Fibroblast of skin of left quadriceps (primary cell): ENCODE measurements around the gene EXOC3L1.

Experiments used
- DNase-seq, 2 experiments: peaks; one replicate each; pipeline ENCODE4 v3.0.0-alpha.2; 2013; ENCODE audit warnings: low read depth in 2 of 2

The EXOC3L1 gene

DNA sequence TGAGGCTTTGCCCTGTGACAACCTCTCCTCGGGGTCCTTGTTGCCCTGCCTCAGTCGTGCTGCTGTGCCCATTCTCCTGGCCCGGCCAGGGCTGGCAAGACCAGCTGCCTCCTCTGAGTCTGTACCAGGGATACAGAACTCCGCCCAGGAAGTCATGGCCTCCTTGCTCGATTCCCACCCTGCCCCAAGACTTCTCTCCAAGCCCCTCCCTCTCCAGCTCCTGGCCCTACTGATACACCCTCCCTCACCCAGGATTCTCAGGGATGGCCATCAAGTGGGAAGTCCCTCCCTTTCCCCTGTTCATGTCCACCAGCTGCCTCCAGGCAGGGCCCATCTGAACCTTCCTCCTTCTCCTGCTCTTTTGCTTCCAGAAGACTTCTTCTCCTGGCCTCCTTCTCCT, 25.8 kb upstream of the EXOC3L1 start:
- DNase-seq: no peak

GRCh38 chr16:67213197-67214019, 23.5 kb upstream of the EXOC3L1 start:
- DNase-seq: no peak

DNA sequence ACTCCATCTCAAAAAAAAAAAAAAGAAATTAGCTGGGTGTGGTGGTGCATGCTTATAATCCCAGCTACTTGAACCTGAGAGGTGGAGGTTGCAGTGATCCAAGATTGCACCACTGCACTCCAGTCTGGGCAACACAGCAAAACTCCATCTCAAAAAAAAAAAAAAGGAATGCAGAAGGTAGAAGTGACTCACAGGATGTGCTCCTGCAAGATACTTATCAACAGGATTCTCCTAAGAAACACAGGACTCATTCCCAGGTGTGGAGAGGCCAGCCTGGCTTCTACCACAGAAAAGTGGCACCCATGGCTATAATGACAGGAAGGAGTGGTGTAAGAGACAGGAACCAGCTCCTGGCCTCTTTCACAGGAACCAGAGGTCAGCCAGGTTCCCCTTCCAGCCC, 22.8 kb upstream of the EXOC3L1 start:
- DNase-seq: no peak

GRCh38 chr16:67211674-67212073, 21.7 kb upstream of the EXOC3L1 start:
- DNase-seq: no peak

DNA sequence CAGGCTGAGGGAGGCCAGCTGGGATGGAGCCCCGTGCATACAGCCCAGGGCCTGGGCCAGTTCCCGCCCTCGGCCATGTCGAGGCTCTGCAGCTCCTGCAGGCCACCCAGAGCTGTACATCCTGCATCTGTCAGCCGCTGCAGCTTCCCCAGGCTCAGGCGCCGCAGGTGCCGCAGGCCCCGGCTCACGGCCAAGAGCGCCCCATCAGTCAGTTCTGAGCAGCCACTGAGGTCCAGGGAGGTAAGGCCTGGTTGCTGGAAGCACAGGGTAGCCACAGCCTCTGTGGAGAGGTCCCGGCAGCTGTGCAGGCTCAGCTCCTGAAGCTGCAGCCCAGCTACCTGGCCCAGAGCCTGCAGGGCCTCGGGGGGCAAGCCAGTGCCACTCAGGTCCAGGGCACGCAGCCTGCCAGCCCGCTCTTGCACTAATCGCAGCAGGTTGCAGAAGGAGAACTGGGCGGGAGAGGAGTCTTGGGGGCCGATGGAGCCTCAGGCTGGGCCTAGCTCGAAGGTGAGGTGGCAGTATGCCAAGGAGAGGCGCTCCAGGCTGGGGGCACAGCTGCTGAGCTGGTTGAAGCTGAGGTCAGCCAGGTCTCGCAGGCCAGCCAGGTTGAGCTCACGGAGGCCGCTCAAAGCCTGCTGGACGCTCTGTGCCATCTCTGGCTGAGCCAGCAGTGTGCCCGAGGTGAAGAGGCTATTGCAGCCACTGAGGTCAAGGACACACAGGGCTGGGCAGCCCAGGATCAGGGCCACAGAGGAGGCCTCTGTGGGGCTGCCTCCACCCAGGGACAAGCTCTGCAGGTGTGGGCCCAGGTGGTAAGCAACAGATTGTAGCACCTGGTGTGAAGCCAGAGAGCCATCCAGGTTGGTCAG, 20.4 kb upstream of the EXOC3L1 start:
- no peak for DNase-seq

- DNase-seq: no peak
These were observed 19.6 kb upstream of the EXOC3L1 start for GRCh38 chr16:67209565-67209964.

- no peak for DNase-seq
These were observed 18.4 kb upstream of the EXOC3L1 start for GRCh38 chr16:67208154-67208896.

- DNase-seq: no peak
These were observed 17.5 kb upstream of the EXOC3L1 start for GRCh38 chr16:67207249-67208091.

DNA sequence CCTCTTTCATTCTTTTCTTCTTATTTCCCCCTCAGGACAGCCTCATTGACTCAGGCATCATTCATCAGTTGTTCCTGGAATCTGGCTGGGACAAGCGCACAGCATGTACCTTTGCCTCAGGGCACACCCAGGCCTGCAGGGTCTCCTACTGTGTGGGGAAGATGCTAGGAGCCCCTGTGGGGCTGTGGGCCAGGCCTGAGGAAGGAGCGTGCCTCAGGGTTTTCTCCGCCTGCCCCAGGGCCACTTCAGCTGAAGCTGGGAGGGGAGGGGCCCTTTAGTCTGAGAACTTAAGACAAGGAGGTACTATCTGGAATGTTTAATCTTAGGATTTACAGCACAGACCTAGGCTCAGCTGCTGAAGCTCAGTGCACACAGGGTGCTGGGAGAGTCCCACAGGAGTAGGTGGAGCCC, 16.9 kb upstream of the EXOC3L1 start:
- no peak for DNase-seq

DNA sequence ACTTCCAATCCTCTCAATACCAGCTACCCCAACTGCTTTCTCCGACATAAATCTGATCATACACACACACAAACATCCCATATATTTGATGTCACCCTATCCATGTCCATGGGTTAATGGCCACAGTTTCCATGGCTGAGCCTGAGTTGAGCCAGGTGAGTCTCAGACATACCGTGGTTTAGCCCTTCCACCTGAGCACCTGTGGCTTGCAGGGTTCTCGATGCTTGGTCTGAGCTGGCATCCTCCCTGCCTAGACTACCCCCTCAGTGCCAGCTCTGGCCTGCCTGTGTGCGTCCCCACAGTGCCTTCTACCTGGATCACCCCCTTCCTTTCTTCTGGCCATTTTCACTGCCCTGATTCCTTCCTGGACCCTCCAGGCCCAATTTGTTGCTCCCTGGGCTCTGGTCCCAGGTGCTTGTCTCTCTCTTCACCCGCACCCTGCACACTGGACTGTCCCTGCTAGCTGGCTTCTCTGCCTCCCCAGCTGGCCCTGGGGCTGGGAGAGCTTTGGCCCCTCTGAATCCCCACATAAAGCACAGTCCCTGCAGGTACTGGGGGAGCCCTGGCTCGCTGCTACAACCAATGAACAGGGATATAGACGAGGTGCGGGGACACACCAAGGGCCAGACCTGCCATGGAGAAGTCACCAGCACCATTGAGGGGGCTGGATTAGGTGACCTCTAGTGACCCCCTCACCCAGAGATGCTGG, 16.3 kb upstream of the EXOC3L1 start:
- DNase-seq: no peak

DNA sequence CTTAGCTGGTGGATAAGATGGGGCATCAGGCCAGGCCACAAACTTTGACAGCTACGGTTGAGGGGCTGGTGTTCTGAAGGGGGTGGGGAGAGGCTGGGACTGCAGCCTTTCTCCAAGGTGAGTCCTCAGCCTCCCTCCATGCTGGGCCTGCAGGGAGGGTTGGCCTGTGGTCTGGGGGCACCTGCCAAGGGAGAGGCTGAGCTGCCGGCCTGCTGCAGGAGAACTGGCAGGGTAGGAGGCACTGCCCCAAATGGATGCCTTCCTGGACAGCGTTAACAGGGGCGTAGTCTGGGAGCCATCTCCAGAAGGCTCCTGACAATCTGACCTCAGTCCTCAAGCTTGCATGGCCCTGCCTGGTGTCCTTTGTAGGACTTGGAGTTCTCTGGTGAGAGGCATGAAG, 14.1 kb upstream of the EXOC3L1 start:
- DNase-seq: no peak

GRCh38 chr16:67202956-67203493, 13.1 kb upstream of the EXOC3L1 start:
- DNase-seq: no peak

GRCh38 chr16:67202426-67202825, 12.5 kb upstream of the EXOC3L1 start:
- DNase-seq: no peak

DNA sequence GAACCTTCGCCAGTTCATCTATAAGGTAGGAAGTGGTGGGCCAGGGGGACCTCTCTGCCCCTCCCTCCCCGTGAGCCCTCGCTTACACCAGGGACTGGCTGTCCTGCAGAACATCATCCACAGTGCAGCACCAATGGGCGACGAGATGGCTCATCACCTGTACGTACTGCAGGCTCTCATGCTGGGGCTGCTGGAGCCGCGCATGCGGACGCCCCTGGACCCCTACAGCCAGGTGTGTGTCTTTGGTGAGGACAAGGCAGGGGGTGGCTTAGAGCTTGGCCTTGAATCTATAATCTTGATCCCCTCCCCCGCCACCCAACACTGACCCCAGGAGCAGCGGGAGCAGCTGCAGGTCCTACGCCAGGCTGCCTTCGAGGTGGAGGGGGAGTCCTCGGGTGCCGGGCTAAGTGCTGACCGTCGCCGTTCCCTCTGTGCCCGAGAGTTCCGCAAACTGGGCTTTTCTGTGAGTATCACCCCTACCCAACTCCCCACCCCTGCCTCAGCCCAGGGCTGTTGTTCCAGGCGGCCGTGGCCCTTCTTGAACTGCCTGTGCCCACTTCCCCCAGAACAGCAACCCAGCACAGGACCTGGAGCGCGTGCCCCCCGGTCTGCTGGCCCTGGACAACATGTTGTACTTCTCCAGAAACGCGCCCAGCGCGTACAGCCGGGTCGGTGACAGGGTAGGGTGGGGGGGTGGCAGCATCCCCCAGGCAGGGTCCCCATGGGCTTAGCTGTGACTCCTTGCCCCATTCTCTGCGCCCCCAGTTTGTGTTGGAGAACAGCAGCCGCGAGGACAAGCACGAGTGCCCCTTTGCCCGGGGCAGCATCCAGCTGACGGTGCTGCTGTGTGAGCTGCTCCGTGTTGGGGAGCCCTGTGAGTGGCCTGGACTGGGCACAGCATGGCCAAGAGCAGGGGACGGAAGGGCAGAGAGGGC, 11.7 kb upstream of the EXOC3L1 start:
- DNase-seq: no peak

GRCh38 chr16:67200491-67200890, 10.6 kb upstream of the EXOC3L1 start:
- DNase-seq: no peak

DNA sequence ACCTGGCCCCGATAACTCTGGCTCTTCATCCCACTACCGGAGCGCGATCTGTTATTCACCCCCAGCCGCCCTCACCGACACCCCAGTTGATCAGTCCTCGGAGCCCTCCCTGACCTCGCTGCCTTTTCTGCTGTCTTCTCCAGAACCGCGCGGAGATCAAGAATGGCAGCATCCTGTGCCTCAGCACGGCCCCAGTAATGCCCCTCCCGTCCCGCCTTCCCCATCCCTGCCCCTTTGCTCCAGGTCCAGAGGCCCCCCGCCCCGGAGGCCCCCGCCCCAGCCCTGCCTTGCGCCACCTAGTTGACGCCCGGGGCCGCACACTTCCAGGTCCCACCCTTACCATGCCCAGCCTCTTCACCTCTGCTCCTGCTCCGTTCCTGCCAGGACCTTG, 9.9 kb upstream of the EXOC3L1 start:
- no peak for DNase-seq

DNA sequence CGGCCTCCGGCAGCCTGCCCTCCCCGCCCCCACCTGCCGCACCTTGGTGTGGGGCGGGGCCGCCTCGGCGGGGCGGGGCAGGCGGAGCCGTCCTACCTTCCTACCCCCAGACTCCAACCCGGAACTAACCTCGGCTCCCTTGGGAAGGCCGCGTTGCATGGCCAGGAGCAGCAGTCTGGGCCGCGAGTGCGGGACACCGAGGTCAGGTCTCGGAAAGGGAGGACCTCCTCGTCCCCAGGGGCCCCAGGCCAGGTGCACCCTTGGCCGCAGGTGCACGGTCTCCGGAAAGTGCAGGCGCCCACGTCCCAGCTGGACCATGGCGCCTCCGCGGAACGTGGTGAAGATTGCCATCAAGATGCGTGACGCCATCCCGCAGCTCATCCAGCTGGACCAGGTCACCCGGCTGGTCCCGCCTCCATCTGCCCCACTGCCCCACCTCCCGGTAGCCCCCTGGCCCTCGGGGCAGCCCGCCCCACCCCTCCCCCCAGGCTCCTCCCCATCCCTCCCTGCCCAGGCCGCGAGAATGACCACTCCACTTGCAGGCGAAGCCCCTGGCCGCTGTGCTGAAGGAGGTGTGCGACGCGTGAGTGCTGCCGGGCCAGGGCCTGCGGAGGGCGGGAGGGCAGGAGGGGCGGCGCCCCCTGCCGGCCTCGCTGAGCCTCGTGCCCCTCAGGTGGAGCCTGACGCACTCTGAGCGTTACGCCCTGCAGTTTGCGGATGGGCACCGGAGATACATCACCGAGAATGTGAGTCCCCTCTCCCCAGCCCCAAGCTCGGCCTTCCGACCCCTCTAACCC, 9.3 kb upstream of the EXOC3L1 start, which contains the start of gene ELMO3:
ELMO3 (plus strand) TSS at position 121 of the 797 bp plus-strand sequence; CDS start at position 317, 196 bp downstream.
- no peak for DNase-seq

DNA sequence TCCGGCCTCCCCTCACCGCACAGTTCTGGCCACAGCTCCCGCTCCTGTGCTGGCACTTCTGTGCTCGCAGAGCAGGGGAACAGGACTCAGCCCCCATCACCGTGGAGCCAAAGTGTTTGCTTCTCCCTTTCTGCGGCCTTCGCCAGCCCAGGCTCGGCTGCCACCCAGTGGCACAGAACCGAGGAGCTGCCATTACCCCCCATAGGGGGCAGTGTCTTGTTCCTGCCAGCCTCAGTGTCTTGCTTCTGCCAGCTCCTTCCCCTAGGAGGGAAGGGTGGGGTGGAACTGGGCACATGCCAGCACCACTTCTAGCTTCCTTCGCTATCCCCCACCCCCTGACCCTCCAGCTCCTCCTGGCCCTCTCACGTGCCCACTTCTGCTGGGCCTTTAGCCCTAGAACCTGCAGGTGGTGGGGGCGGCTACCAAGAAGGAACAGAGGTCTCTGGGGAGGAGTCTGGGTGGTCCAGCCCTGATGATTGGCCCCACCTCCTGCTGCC, 8.3 kb upstream of the EXOC3L1 start:
- DNase-seq: no peak
